Keratinocyte (primary cell): Measurements from ENCODE around the gene HAUS8. TPM values are rescaled to one million over a fixed set of nuclear protein-coding genes. Genes with fewer than 3 reads are reported as not detected.

Source experiments
- DNase-seq: peaks from one replicate; pipeline ENCODE4 v3.0.0-alpha.2; 2011; ENCODE audit warnings: low read depth, missing footprints, low spot score
- FAIRE-seq: peaks from 2 replicates; lab custom pipeline; 2011; peaks lifted over from hg19 to GRCh38; lab: Jason Lieb, UNC
- H2AFZ ChIP-seq: 2 replicates; pipeline ENCODE4 v1.6.0; 2012; ENCODE audit warnings: low read length, control low read depth, inconsistent platforms; ENCODE audit not compliant: control insufficient read depth
- H3K27ac ChIP-seq: 2 replicates; pipeline ENCODE4 v1.5.1; 2011; ENCODE audit warnings: low read length; ENCODE audit not compliant: control insufficient read depth, insufficient read depth
- H3K27me3 ChIP-seq: 3 replicates; pipeline ENCODE4 v1.6.0; 2011; ENCODE audit warnings: low read length; ENCODE audit not compliant: control insufficient read depth, insufficient read depth; ENCODE audit errors: extremely low read depth
- H3K36me3 ChIP-seq, 2 experiments: 2 replicates in 1 of 2; 3 replicates in 1 of 2; pipeline ENCODE4 v1.5.1; 2011; ENCODE audit warnings: low read length in 2 of 2, mild to moderate bottlenecking in 1 of 2; ENCODE audit not compliant: control insufficient read depth in 2 of 2, insufficient read depth in 2 of 2; ENCODE audit errors: extremely low read depth in 1 of 2
- H3K4me1 ChIP-seq: 3 replicates; pipeline ENCODE4 v1.5.1; 2011; ENCODE audit warnings: low read length; ENCODE audit not compliant: control insufficient read depth, insufficient read depth; ENCODE audit errors: extremely low read depth
- H3K4me2 ChIP-seq: 3 replicates; pipeline ENCODE4 v1.6.0; 2011; ENCODE audit warnings: low read depth, low read length; ENCODE audit not compliant: control insufficient read depth, insufficient read depth; ENCODE audit errors: extremely low read depth
- H3K4me3 ChIP-seq, 3 experiments: fragments of 200-600 bp in 1 of 3; sonication (generic) in 1 of 3; 2 replicates in 2 of 3; 3 replicates in 1 of 3; pipeline ENCODE4 v1.5.1; 2011 to 2016; ENCODE audit warnings: low read length in 3 of 3, mild to moderate bottlenecking in 3 of 3, control low read depth in 2 of 3, inconsistent platforms in 1 of 3, low read depth in 1 of 3, mixed read lengths in 1 of 3, mixed run types in 1 of 3, moderate library complexity in 1 of 3; ENCODE audit not compliant: control insufficient read depth in 2 of 3, insufficient read depth in 2 of 3; ENCODE audit errors: extremely low read depth in 1 of 3
- H3K79me2 ChIP-seq: 2 replicates; pipeline ENCODE4 v1.6.0; 2012; ENCODE audit warnings: low read length; ENCODE audit not compliant: control insufficient read depth, insufficient read depth
- H3K9ac ChIP-seq: 3 replicates; pipeline ENCODE4 v1.6.0; 2011; ENCODE audit warnings: low read length; ENCODE audit not compliant: control insufficient read depth, insufficient read depth; ENCODE audit errors: extremely low read depth
- H3K9me1 ChIP-seq: 3 replicates; pipeline ENCODE4 v1.6.0; 2011; ENCODE audit warnings: low read length; ENCODE audit not compliant: control insufficient read depth, insufficient read depth; ENCODE audit errors: extremely low read depth
- H3K9me3 ChIP-seq: 2 replicates; pipeline ENCODE4 v1.5.1; 2012; ENCODE audit warnings: low read depth, low read length; ENCODE audit not compliant: control insufficient read depth
- H4K20me1 ChIP-seq: 3 replicates; pipeline ENCODE4 v1.6.0; 2011; ENCODE audit warnings: low read length; ENCODE audit not compliant: control insufficient read depth, insufficient read depth; ENCODE audit errors: extremely low read depth
- EZH2 ChIP-seq: IDR thresholded peaks from one replicate; pipeline ENCODE4 v1.6.1; 2012; ENCODE audit warnings: inconsistent platforms, mild to moderate bottlenecking, low read length, moderate library complexity
- dilution Hi-C: fragments of 300-500 bp; cut with MboI; formaldehyde crosslinking; loops from one replicate; pipeline ENCODE4 v1.7.0; 2020; ENCODE audit warnings: low sequenced_read_pairs; ENCODE audit not compliant: extremely low pct_ligation_motif_present
- polyA plus RNA-seq, 5 experiments: library from polyadenylated mRNA; depleted of rRNA in 3 of 5; stranded (reverse) in 3 of 5; stranded (forward) in 1 of 5; unstranded in 1 of 5; fragments of >200 nt; gene quantifications; 1 replicate in 1 of 5; 2 replicates in 3 of 5; 3 replicates in 1 of 5; pipeline versions ENCODE4 v1.2.1 to v1.2.3, GENCODE V29; 2011 to 2012; ENCODE audit warnings: missing spikeins in 2 of 5, low read depth in 1 of 5, low replicate concordance in 1 of 5
- TF ChIP-seq, protein P1 (sequence below), 3 experiments: IDR thresholded peaks in 1 of 3; conservative IDR thresholded peaks in 1 of 3; optimal IDR thresholded peaks in 1 of 3; 2 replicates in 2 of 3; 3 replicates in 1 of 3; pipeline versions ENCODE3 to v1.5.1; 2011; ENCODE audit warnings: low read length in 3 of 3, mild to moderate bottlenecking in 3 of 3, moderate library complexity in 2 of 3, control low read depth in 1 of 3, inconsistent platforms in 1 of 3; ENCODE audit not compliant: insufficient read depth in 2 of 3; ENCODE audit errors: extremely low read depth in 1 of 3

HAUS8 gene
- polyA plus RNA-seq, 1 donor (not counting 4 experiments of a cell fraction or from before 2014, with no cell fraction given) = 8.1 TPM

DNA sequence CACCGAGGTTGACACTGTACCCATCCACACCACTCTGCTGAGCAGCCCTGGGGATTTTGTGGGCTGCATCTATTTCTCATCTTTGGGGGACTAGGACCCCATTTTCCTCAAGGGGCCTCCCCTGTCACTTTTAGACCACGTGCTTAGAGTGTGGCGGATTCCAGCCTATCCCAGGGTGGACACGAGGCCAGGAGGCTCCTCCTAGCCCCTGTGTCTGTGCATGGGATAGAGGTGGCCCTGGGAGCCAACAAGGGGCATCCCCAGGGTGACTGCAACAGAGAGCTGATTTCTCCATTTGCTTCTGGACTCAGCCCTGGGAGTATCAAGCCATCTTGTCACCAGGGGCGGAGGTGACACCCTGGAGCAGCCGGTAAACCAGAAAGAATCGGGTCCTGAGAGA is 72.8 kb downstream of the HAUS8 start:
- no peak for FAIRE-seq
- no peaks in the 10 kb centered on the region for H3K79me2 ChIP-seq
- H3K9ac ChIP-seq = no peak overlapping the region
- H3K4me1 ChIP-seq = no peaks in the 10 kb centered on the region
- no peak for DNase-seq
- dilution Hi-C loops = no loop called here
- H2AFZ ChIP-seq = no peak overlapping the region
- no peaks in the 10 kb centered on the region for H3K9me3 ChIP-seq
- no peak overlapping the region for H3K4me3 ChIP-seq
- H3K4me2 ChIP-seq = no peak overlapping the region
- H3K9me1 ChIP-seq = no peaks in the 10 kb centered on the region
- H4K20me1 ChIP-seq = no peaks in the 10 kb centered on the region
- H3K36me3 ChIP-seq = no peaks in the 10 kb centered on the region
- H3K27me3 ChIP-seq = peaks cover 4% of the 10 kb centered on the region
- TF ChIP-seq, protein P1, sequence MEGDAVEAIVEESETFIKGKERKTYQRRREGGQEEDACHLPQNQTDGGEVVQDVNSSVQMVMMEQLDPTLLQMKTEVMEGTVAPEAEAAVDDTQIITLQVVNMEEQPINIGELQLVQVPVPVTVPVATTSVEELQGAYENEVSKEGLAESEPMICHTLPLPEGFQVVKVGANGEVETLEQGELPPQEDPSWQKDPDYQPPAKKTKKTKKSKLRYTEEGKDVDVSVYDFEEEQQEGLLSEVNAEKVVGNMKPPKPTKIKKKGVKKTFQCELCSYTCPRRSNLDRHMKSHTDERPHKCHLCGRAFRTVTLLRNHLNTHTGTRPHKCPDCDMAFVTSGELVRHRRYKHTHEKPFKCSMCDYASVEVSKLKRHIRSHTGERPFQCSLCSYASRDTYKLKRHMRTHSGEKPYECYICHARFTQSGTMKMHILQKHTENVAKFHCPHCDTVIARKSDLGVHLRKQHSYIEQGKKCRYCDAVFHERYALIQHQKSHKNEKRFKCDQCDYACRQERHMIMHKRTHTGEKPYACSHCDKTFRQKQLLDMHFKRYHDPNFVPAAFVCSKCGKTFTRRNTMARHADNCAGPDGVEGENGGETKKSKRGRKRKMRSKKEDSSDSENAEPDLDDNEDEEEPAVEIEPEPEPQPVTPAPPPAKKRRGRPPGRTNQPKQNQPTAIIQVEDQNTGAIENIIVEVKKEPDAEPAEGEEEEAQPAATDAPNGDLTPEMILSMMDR (optimal IDR thresholded peaks at IDR 0.05 in 1 of 3, IDR thresholded peaks at IDR 0.05 in 1 of 3, conservative IDR thresholded peaks at IDR 0.05 in 1 of 3; ENCODE audit: extremely low read depth in 1 of 3, insufficient read depth in 2 of 3, low read length in 3 of 3) = no peak
- no peak for TF ChIP-seq EZH2
- no peak overlapping the region for H3K27ac ChIP-seq

DNA sequence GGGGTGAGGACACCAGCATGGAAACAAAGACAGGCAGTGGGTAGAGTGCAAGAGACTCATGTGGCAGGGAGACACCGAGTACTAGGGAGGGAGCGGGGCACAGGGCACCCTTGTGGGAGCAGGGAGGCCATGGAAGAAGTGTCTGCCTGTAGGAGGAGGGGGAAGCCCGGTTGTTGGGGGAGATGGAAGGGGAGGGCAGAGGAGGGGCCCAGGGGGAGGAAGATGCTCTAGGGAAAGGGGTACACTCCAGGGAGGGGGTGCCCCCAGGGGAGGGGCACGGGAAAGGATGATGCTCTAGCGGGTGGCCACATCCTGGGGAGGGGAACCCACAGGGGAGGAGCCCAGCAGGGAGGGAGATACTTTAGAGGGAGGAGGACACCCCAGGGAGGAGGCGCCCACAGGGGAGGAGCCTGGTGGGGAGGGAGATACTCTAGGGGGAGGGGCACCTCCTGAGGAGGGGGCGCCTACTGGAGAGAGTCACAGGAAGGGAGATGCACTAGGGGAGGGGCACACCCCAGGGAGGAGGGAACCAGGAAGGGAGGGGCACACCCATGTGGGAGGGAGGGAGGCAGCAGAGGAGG is 73.6 kb downstream of the HAUS8 start:
- FAIRE-seq = no peak
- Histone ChIP-seq H3K79me2 (no peaks in the 10 kb centered on the region), H3K9me3 (peaks cover 2% of the 10 kb centered on the region), H3K36me3 (no peaks in the 10 kb centered on the region), H3K9ac (no peak overlapping the region), H3K4me1 (no peaks in the 10 kb centered on the region), H3K4me2 (no peak overlapping the region), H3K4me3 (no peak overlapping the region), H4K20me1 (no peaks in the 10 kb centered on the region), H3K9me1 (no peaks in the 10 kb centered on the region), H2AFZ (no peak overlapping the region), H3K27me3 (peaks cover 4% of the 10 kb centered on the region), H3K27ac (no peak overlapping the region)
- dilution Hi-C loops = no loop called here
- no peak for TF ChIP-seq EZH2
- TF ChIP-seq, protein P1 (optimal IDR thresholded peaks at IDR 0.05 in 1 of 3, IDR thresholded peaks at IDR 0.05 in 1 of 3, conservative IDR thresholded peaks at IDR 0.05 in 1 of 3; ENCODE audit: extremely low read depth in 1 of 3, insufficient read depth in 2 of 3, low read length in 3 of 3) = no peak
- no peak for DNase-seq

Other genes with a start within 250 kb of the HAUS8 start
- gene SIN3B, start 246.1 kb downstream of the HAUS8 start, polyA plus RNA-seq = 30.9 to 35.9 TPM (median 32.8 TPM) in 3 replicates
- gene F2RL3, start 186.5 kb downstream of the HAUS8 start, polyA plus RNA-seq = 0.01 TPM in 1 of 3 replicates, not detected in the others
- gene CPAMD8, start 48.6 kb downstream of the HAUS8 start, polyA plus RNA-seq = 0.35 to 1.3 TPM (median 0.38 TPM) in 3 replicates
- gene MYO9B, start 325 bp upstream of the HAUS8 start, polyA plus RNA-seq = 14.3 to 17.9 TPM (median 14.4 TPM) in 3 replicates
- 18.0 to 24.1 TPM (median 20.7 TPM) in 3 replicates for gene USE1, start 139.9 kb upstream of the HAUS8 start, polyA plus RNA-seq
- gene OCEL1, start 150.8 kb upstream of the HAUS8 start, polyA plus RNA-seq = 2.1 to 6.6 TPM (median 2.2 TPM) in 3 replicates
- 12.3 to 20.2 TPM (median 12.9 TPM) in 3 replicates for gene NR2F6, start 170.5 kb upstream of the HAUS8 start, polyA plus RNA-seq
- not detected in 3 replicates for gene USHBP1, start 189.3 kb upstream of the HAUS8 start, polyA plus RNA-seq
- 83.1 to 92.8 TPM (median 83.1 TPM) in 3 replicates for gene BABAM1, start 192.0 kb upstream of the HAUS8 start, polyA plus RNA-seq
- 0.30 to 0.41 TPM (median 0.39 TPM) in 3 replicates for gene ANKLE1, start 206.4 kb upstream of the HAUS8 start, polyA plus RNA-seq
- 4.1 to 11.2 TPM (median 8.7 TPM) in 3 replicates for gene ABHD8, start 228.0 kb upstream of the HAUS8 start, polyA plus RNA-seq
- gene MRPL34, start 230.4 kb upstream of the HAUS8 start, polyA plus RNA-seq = 49.2 to 63.7 TPM (median 59.6 TPM) in 3 replicates
- 59.4 to 75.4 TPM (median 62.8 TPM) in 3 replicates for gene DDA1, start 234.1 kb upstream of the HAUS8 start, polyA plus RNA-seq